ENCODE measurements around the gene KIR3DL1. TPM values are rescaled to one million over a fixed set of nuclear protein-coding genes. Genes with fewer than 3 reads are reported as not detected.
"Not testable (repeated sequence)": the region's sequence is repeated elsewhere in the genome, so short reads cannot be mapped to it uniquely, and the experiment has no call there.

Gene KIR3DL1
- not detected in 2 replicates for total RNA-seq (2014; rRNA removed; shearing (Covaris generic); ENCODE audit: low replicate concordance)

- not testable (repeated sequence) for H3K9me3 ChIP-seq (ENCODE audit: low read length); H3K79me2 ChIP-seq (ENCODE audit: low read length); H3K27me3 ChIP-seq (ENCODE audit: low read length); H4K20me1 ChIP-seq (ENCODE audit: insufficient read depth, low read depth, low read length); H3K9me2 ChIP-seq (replicated peaks; ENCODE audit: insufficient read depth, low read length); H3K4me1 ChIP-seq (ENCODE audit: low read length); DNase-seq; H3K36me3 ChIP-seq (ENCODE audit: insufficient read depth, low read length); H3K4me3 ChIP-seq (ENCODE audit: low read length); H3K27ac ChIP-seq (ENCODE audit: low read length); H2AFZ ChIP-seq (ENCODE audit: low read length); H3K4me2 ChIP-seq (ENCODE audit: low read depth, low read length, poor library complexity, severe bottlenecking); H3K9ac ChIP-seq (ENCODE audit: low read length)
These were observed at the start of gene KIR3DL1 for GRCh38 chr19:54816251-54816650. TSS of gene KIR3DL1 (plus strand) at chr19:54816468.

- H3K4me2 ChIP-seq (ENCODE audit: low read depth, low read length, poor library complexity, severe bottlenecking); H3K9ac ChIP-seq (ENCODE audit: low read length); H3K79me2 ChIP-seq (ENCODE audit: low read length); H3K27me3 ChIP-seq (ENCODE audit: low read length); H2AFZ ChIP-seq (ENCODE audit: low read length); H3K4me3 ChIP-seq (ENCODE audit: low read length); DNase-seq; H3K36me3 ChIP-seq (ENCODE audit: insufficient read depth, low read length); H3K4me1 ChIP-seq (ENCODE audit: low read length); H3K9me2 ChIP-seq (replicated peaks; ENCODE audit: insufficient read depth, low read length); H3K27ac ChIP-seq (ENCODE audit: low read length); H4K20me1 ChIP-seq (ENCODE audit: insufficient read depth, low read depth, low read length); H3K9me3 ChIP-seq (ENCODE audit: low read length): not testable (repeated sequence)
These were observed 46.6 kb upstream of the KIR3DL1 start, which contains the start of gene KIR2DL1 for GRCh38 chr19:54769646-54770045. TSS of gene KIR2DL1 (plus strand) at chr19:54769793. CDS start at chr19:54769851, 58 bp downstream.

GRCh38 chr19:54770511-54770910, 45.8 kb upstream of the KIR3DL1 start:
- not testable (repeated sequence) for H3K27me3 ChIP-seq (ENCODE audit: low read length); H3K4me2 ChIP-seq (ENCODE audit: low read depth, low read length, poor library complexity, severe bottlenecking); H3K79me2 ChIP-seq (ENCODE audit: low read length); H3K9me2 ChIP-seq (replicated peaks; ENCODE audit: insufficient read depth, low read length); H3K4me3 ChIP-seq (ENCODE audit: low read length); H3K27ac ChIP-seq (ENCODE audit: low read length); H4K20me1 ChIP-seq (ENCODE audit: insufficient read depth, low read depth, low read length); H3K36me3 ChIP-seq (ENCODE audit: insufficient read depth, low read length); H3K9ac ChIP-seq (ENCODE audit: low read length); H3K9me3 ChIP-seq (ENCODE audit: low read length); H2AFZ ChIP-seq (ENCODE audit: low read length); DNase-seq; H3K4me1 ChIP-seq (ENCODE audit: low read length)

- DNase-seq; H3K4me2 ChIP-seq (ENCODE audit: low read depth, low read length, poor library complexity, severe bottlenecking); H3K36me3 ChIP-seq (ENCODE audit: insufficient read depth, low read length); H4K20me1 ChIP-seq (ENCODE audit: insufficient read depth, low read depth, low read length); H3K9ac ChIP-seq (ENCODE audit: low read length); H3K79me2 ChIP-seq (ENCODE audit: low read length); H3K27me3 ChIP-seq (ENCODE audit: low read length); H3K27ac ChIP-seq (ENCODE audit: low read length); H2AFZ ChIP-seq (ENCODE audit: low read length); H3K4me3 ChIP-seq (ENCODE audit: low read length); H3K4me1 ChIP-seq (ENCODE audit: low read length); H3K9me2 ChIP-seq (replicated peaks; ENCODE audit: insufficient read depth, low read length); H3K9me3 ChIP-seq (ENCODE audit: low read length): not testable (repeated sequence)
These were observed 45.0 kb upstream of the KIR3DL1 start for GRCh38 chr19:54771018-54771960.

GRCh38 chr19:54772666-54773065, 43.6 kb upstream of the KIR3DL1 start:
- H4K20me1 ChIP-seq (ENCODE audit: insufficient read depth, low read depth, low read length); H3K27me3 ChIP-seq (ENCODE audit: low read length); H3K27ac ChIP-seq (ENCODE audit: low read length); H3K9me3 ChIP-seq (ENCODE audit: low read length); H3K4me2 ChIP-seq (ENCODE audit: low read depth, low read length, poor library complexity, severe bottlenecking); H3K9me2 ChIP-seq (replicated peaks; ENCODE audit: insufficient read depth, low read length); H3K9ac ChIP-seq (ENCODE audit: low read length); DNase-seq; H3K4me1 ChIP-seq (ENCODE audit: low read length); H2AFZ ChIP-seq (ENCODE audit: low read length); H3K4me3 ChIP-seq (ENCODE audit: low read length); H3K36me3 ChIP-seq (ENCODE audit: insufficient read depth, low read length); H3K79me2 ChIP-seq (ENCODE audit: low read length): not testable (repeated sequence)

- H3K27ac ChIP-seq (ENCODE audit: low read length); H3K4me1 ChIP-seq (ENCODE audit: low read length); DNase-seq; H3K36me3 ChIP-seq (ENCODE audit: insufficient read depth, low read length); H2AFZ ChIP-seq (ENCODE audit: low read length); H3K27me3 ChIP-seq (ENCODE audit: low read length); H3K4me2 ChIP-seq (ENCODE audit: low read depth, low read length, poor library complexity, severe bottlenecking); H3K4me3 ChIP-seq (ENCODE audit: low read length); H3K79me2 ChIP-seq (ENCODE audit: low read length); H3K9me3 ChIP-seq (ENCODE audit: low read length); H3K9ac ChIP-seq (ENCODE audit: low read length); H3K9me2 ChIP-seq (replicated peaks; ENCODE audit: insufficient read depth, low read length); H4K20me1 ChIP-seq (ENCODE audit: insufficient read depth, low read depth, low read length): not testable (repeated sequence)
These were observed 41.0 kb upstream of the KIR3DL1 start for GRCh38 chr19:54775095-54775815.

- H3K4me3 ChIP-seq (ENCODE audit: low read length); H2AFZ ChIP-seq (ENCODE audit: low read length); H3K4me1 ChIP-seq (ENCODE audit: low read length); DNase-seq; H3K4me2 ChIP-seq (ENCODE audit: low read depth, low read length, poor library complexity, severe bottlenecking); H3K36me3 ChIP-seq (ENCODE audit: insufficient read depth, low read length); H3K9ac ChIP-seq (ENCODE audit: low read length); H3K27ac ChIP-seq (ENCODE audit: low read length); H3K27me3 ChIP-seq (ENCODE audit: low read length); H3K9me3 ChIP-seq (ENCODE audit: low read length); H3K79me2 ChIP-seq (ENCODE audit: low read length); H4K20me1 ChIP-seq (ENCODE audit: insufficient read depth, low read depth, low read length); H3K9me2 ChIP-seq (replicated peaks; ENCODE audit: insufficient read depth, low read length): not testable (repeated sequence)
These were observed 40.4 kb upstream of the KIR3DL1 start for GRCh38 chr19:54775830-54776229.

- H3K27ac ChIP-seq (ENCODE audit: low read length); DNase-seq; H2AFZ ChIP-seq (ENCODE audit: low read length); H3K27me3 ChIP-seq (ENCODE audit: low read length); H4K20me1 ChIP-seq (ENCODE audit: insufficient read depth, low read depth, low read length); H3K9ac ChIP-seq (ENCODE audit: low read length); H3K79me2 ChIP-seq (ENCODE audit: low read length); H3K9me2 ChIP-seq (replicated peaks; ENCODE audit: insufficient read depth, low read length); H3K4me1 ChIP-seq (ENCODE audit: low read length); H3K4me3 ChIP-seq (ENCODE audit: low read length); H3K36me3 ChIP-seq (ENCODE audit: insufficient read depth, low read length); H3K4me2 ChIP-seq (ENCODE audit: low read depth, low read length, poor library complexity, severe bottlenecking); H3K9me3 ChIP-seq (ENCODE audit: low read length): not testable (repeated sequence)
These were observed 38.4 kb upstream of the KIR3DL1 start for GRCh38 chr19:54777851-54778250.

Data from Karpas-422 (cell line).